OCI-LY3 (cell line): ENCODE results near the gene BLOC1S1.

Experiments used
- H2AFZ ChIP-seq: fragments of 200-600, 300-600 bp; shearing (Covaris generic); 2 replicates; pipeline ENCODE4 v1.6.0; 2014; ENCODE audit warnings: antibody characterized with exemption, low read depth, low read length
- H3K27ac ChIP-seq: fragments of 200-600, 300-600 bp; sonication (generic); 2 replicates; pipeline ENCODE4 v1.5.1; 2014; ENCODE audit warnings: mild to moderate bottlenecking, low read length, moderate library complexity, mixed read lengths
- H3K27me3 ChIP-seq: fragments of 200-600, 300-600 bp; sonication (generic); 2 replicates; pipeline ENCODE4 v1.6.1; 2014; ENCODE audit warnings: low read depth, low read length, mixed read lengths
- H3K36me3 ChIP-seq: fragments of 200-600, 300-600 bp; sonication (generic); replicated peaks from 2 replicates; pipeline ENCODE3; 2014; ENCODE audit warnings: low read depth, low read length, mixed read lengths
- H3K4me1 ChIP-seq: fragments of 300-600, 200-600 bp; sonication (generic); 2 replicates; pipeline ENCODE4 v1.6.1; 2014; ENCODE audit warnings: low read length, mixed read lengths
- H3K4me2 ChIP-seq: fragments of 200-600, 300-600 bp; sonication (generic); 2 replicates; pipeline ENCODE4 v1.6.1; 2014; ENCODE audit warnings: low read length, mixed read lengths
- H3K4me3 ChIP-seq: fragments of 300-600, 200-600 bp; sonication (generic); 2 replicates; pipeline ENCODE4 v1.5.1; 2014; ENCODE audit warnings: antibody characterized with exemption, mild to moderate bottlenecking, low read length, moderate library complexity
- H3K79me2 ChIP-seq: fragments of 300-600, 200-600 bp; shearing (Covaris generic); 2 replicates; pipeline ENCODE4 v1.6.1; 2014; ENCODE audit warnings: mild to moderate bottlenecking, low read length, mixed read lengths
- H3K9ac ChIP-seq: fragments of 300-600, 200-600 bp; shearing (Covaris generic); 2 replicates; pipeline ENCODE4 v1.6.0; 2014; ENCODE audit warnings: mild to moderate bottlenecking, low read length, moderate library complexity
- H3K9me3 ChIP-seq: fragments of 200-600, 300-600 bp; shearing (Covaris generic); 2 replicates; pipeline ENCODE4 v1.6.1; 2014; ENCODE audit warnings: low read length, mixed read lengths; ENCODE audit not compliant: insufficient read depth
- H4K20me1 ChIP-seq: fragments of 200-600, 300-600 bp; sonication (generic); 2 replicates; pipeline ENCODE4 v1.6.1; 2016; ENCODE audit warnings: low read length, mixed read lengths; ENCODE audit not compliant: insufficient read depth
- EZH2phosphoT487 ChIP-seq: fragments of 200-600 bp; shearing (Covaris generic); IDR thresholded peaks from 2 replicates; pipeline ENCODE4 v1.6.1; 2018; ENCODE audit warnings: antibody characterized with exemption, mixed run types, low read depth
- TF ChIP-seq, protein P1 (sequence below): fragments of 200-600, 300-600 bp; sonication (generic); IDR thresholded peaks from 2 replicates; pipeline ENCODE4 v1.5.1; 2014; ENCODE audit warnings: antibody characterized with exemption, low read length, low read depth

Gene BLOC1S1

DNA sequence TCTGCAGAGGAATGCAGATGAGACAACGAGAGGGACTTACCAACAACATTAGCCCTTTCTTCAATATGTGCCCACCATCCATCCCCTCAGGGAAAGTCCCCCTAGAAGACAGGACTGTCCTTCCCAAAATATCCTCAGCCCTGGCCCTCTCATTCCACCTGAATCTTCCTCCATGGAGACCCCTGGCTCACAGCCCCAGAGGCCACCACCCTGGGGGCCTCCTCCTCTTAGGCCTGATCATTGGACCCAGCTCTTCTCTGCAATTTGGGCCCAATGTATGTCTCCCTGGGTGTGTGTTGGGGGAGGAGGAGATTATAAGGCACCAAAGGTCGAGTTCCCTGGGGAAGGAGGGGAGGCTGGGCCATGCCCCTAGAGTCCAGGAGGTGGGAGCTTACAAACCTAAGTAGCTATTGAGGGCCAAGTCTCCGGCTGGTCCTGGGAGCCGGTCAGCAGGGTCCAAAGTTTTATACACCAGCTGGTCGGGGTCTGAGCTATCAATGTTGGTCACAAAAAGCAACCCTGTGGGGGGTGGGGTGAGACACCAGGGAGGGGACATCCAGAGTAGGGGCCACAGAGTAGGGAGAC, 16.3 kb upstream of the BLOC1S1 start:
- Histone ChIP-seq H3K9ac (no peak overlapping the region), H3K27ac (no peak overlapping the region), H3K9me3 (no peaks in the 10 kb centered on the region), H2AFZ (no peak overlapping the region), H3K4me2 (no peak overlapping the region), H3K36me3 (no peaks in the 10 kb centered on the region), H3K27me3 (no peaks in the 10 kb centered on the region), H3K4me3 (no peak overlapping the region), H3K79me2 (no peaks in the 10 kb centered on the region), H4K20me1 (no peaks in the 10 kb centered on the region), H3K4me1 (no peaks in the 10 kb centered on the region)
- TF ChIP-seq EZH2phosphoT487, result no peak
- TF ChIP-seq, protein P1, sequence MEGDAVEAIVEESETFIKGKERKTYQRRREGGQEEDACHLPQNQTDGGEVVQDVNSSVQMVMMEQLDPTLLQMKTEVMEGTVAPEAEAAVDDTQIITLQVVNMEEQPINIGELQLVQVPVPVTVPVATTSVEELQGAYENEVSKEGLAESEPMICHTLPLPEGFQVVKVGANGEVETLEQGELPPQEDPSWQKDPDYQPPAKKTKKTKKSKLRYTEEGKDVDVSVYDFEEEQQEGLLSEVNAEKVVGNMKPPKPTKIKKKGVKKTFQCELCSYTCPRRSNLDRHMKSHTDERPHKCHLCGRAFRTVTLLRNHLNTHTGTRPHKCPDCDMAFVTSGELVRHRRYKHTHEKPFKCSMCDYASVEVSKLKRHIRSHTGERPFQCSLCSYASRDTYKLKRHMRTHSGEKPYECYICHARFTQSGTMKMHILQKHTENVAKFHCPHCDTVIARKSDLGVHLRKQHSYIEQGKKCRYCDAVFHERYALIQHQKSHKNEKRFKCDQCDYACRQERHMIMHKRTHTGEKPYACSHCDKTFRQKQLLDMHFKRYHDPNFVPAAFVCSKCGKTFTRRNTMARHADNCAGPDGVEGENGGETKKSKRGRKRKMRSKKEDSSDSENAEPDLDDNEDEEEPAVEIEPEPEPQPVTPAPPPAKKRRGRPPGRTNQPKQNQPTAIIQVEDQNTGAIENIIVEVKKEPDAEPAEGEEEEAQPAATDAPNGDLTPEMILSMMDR, result no peak

DNA sequence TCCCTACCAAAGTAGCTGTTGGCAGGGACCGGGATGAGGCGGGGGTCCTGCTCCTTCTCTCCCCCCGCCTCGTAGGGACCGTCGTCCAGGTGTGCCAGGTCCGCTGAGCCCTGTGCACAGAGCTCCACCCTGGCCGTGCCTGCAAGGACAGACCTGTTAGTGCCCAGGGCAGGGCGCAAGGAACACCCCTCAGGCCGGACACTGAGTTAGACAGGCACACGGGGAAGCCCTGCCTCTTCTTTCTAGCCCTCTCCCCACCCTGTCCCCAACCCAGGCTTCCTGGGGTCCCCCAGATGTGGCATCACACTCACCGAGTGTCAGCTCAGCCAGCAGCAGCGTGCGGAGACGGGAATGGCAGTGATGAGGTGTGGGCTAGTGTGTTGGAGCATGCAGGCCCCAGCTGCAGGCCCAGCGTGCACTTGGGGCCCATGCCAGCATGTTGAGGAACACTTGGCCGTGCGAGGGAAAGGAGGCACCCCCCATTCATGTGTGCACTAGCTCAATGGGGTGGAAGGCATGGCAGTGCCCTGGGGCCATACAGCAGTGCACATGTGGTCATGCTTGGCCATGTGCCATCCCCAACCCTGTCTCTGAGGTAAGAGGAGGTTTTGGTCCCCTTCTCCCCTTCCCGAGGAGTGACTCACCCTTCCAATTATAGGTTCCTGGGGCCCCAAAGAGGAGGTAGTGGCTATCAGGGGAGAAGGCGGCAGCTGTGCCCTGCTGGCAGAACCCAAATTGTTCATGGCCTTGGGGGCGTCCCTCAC, 15.4 kb upstream of the BLOC1S1 start:
- H4K20me1 ChIP-seq, result no peaks in the 10 kb centered on the region
- no peaks in the 10 kb centered on the region for H3K36me3 ChIP-seq
- H3K4me2 ChIP-seq, result no peak overlapping the region
- H2AFZ ChIP-seq, result no peak overlapping the region
- no peak overlapping the region for H3K9ac ChIP-seq
- no peak overlapping the region for H3K4me3 ChIP-seq
- H3K9me3 ChIP-seq, result no peaks in the 10 kb centered on the region
- H3K4me1 ChIP-seq, result no peaks in the 10 kb centered on the region
- H3K27ac ChIP-seq, result no peak overlapping the region
- H3K79me2 ChIP-seq, result no peaks in the 10 kb centered on the region
- no peak for TF ChIP-seq EZH2phosphoT487
- TF ChIP-seq, protein P1, result no peak
- H3K27me3 ChIP-seq, result no peaks in the 10 kb centered on the region

DNA sequence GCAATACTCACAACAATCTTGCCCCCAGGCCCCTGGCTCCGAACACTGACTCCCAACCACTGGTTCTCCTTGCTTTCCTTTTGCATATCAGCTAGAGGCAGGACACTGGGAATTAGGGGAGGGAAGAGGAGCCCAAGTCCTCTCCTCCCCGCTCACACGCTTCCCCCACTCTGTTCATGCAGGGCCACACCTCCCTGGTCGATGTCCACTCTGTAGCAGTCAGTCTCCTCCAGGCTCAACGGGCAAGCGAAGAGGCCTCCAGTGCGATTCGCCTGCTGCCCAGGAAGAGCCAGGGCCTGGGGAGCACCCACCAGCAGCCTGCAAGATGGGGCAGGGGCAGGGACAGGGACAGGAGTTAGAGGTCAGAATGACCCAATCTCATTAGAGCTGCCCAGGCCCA, 13.0 kb upstream of the BLOC1S1 start:
- TF ChIP-seq, protein P1, result no peak
- no peak for TF ChIP-seq EZH2phosphoT487
- H3K27me3 ChIP-seq, result no peaks in the 10 kb centered on the region
- H3K9ac ChIP-seq, result no peak overlapping the region
- H3K79me2 ChIP-seq, result no peaks in the 10 kb centered on the region
- no peak overlapping the region for H2AFZ ChIP-seq
- no peaks in the 10 kb centered on the region for H3K9me3 ChIP-seq
- no peaks in the 10 kb centered on the region for H4K20me1 ChIP-seq
- no peaks in the 10 kb centered on the region for H3K36me3 ChIP-seq
- peaks cover 6% of the 10 kb centered on the region for H3K4me1 ChIP-seq
- no peak overlapping the region for H3K4me3 ChIP-seq
- H3K4me2 ChIP-seq, result no peak overlapping the region
- H3K27ac ChIP-seq, result no peak overlapping the region

DNA sequence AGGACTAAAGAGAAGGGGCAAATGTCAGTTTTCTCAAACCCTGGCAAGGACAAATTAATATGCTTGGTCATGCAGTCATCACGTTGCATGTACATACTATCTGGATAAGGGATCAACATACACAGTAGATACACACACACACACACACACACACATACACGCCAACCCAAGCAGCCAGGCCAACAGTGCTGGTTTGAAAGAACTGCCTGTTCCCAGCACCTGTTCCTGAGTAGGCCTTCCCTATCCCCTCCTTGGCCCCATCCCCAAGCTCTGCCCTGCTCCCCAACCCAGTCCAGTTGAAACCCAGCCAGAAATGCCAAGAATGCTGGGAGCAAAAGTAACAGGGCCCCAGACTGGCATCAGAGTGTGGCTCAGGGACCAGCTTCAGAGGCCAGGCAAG, 12.6 kb upstream of the BLOC1S1 start:
- no peak overlapping the region for H3K9ac ChIP-seq
- no peak overlapping the region for H3K27ac ChIP-seq
- no peak overlapping the region for H2AFZ ChIP-seq
- H3K4me1 ChIP-seq, result peaks cover 7% of the 10 kb centered on the region
- no peaks in the 10 kb centered on the region for H3K36me3 ChIP-seq
- H3K79me2 ChIP-seq, result no peaks in the 10 kb centered on the region
- no peaks in the 10 kb centered on the region for H3K9me3 ChIP-seq
- no peak overlapping the region for H3K4me2 ChIP-seq
- H4K20me1 ChIP-seq, result no peaks in the 10 kb centered on the region
- no peak overlapping the region for H3K4me3 ChIP-seq
- TF ChIP-seq EZH2phosphoT487, result no peak
- TF ChIP-seq, protein P1, result no peak
- H3K27me3 ChIP-seq, result peaks cover under 1% of the 10 kb centered on the region; the same call in 1 of the 2 replicates
